Measurements from ENCODE around the gene PRKAR2B.

- TF ChIP-seq CTCF (IDR thresholded peaks at IDR 0.05; ENCODE audit: low read depth, low read length) (no peak), POLR2A (IDR thresholded peaks at IDR 0.05; ENCODE audit: extremely low read depth, insufficient read length) (no peak), MYC (IDR thresholded peaks at IDR 0.05; ENCODE audit: low read depth, low read length) (no peak), MAX (IDR thresholded peaks at IDR 0.05; ENCODE audit: low read depth, low read length) (no peak)
Measured at GRCh38 chr7:107172276-107173032, 127.9 kb downstream of the PRKAR2B start.

Measured in NB4 (cell line).